ENCODE measurements around the gene GOLT1A. TPM values are rescaled to one million over a fixed set of nuclear protein-coding genes. Genes with fewer than 3 reads are reported as not detected.

The GOLT1A gene
- total and polyA plus RNA-seq, 2 donors (not counting 1 experiment from before 2014, with no cell fraction given): 0.50 TPM; not detected in 1

DNA sequence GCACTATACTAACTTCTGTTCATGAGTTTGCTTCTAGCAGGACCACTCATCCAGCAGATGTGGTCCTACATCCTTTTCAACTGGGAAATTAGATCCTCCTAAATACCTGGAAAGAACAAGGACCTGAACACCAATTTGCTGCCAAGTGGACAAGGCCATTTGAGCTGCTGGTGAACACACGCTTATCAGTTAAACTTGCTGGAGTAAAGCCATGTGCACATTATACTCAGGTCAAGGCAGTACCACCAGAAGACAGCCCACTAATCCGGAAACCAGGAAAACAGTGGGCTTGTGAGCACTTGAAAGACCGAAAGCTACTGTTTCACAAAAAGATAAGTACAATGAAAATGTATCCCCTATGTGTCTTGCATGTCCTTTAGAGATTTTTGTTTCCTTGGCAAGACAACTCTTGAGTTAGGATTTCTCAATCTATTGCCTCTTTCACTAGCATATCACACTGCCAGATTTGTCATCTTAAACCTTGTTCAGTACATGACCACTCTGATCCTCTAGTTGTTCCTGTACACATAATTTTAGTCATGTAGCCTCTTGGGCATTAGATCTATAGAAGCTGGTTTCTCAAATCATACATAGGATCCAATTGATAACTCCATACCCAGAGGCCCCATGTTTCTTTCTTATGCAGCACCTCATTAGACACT lies 43.2 kb downstream of the GOLT1A start:
- Histone ChIP-seq H3K27me3 (ENCODE audit: control insufficient read depth, insufficient read depth, low read length) (no peaks in the 10 kb centered on the region), H3K4me2 (ENCODE audit: extremely low read depth, insufficient read depth, low read length) (no peak overlapping the region), H3K36me3 (ENCODE audit: control insufficient read depth, insufficient read depth, low read length) (no peaks in the 10 kb centered on the region), H2AFZ (ENCODE audit: low read length) (no peak overlapping the region), H4K20me1 (ENCODE audit: control insufficient read depth, extremely low read depth, insufficient read depth, low read length) (no peaks in the 10 kb centered on the region), H3K4me1 (ENCODE audit: control insufficient read depth, extremely low read depth, insufficient read depth, low read length) (peaks cover 3% of the 10 kb centered on the region), H3K27ac (ENCODE audit: insufficient read depth, low read length) (no peak overlapping the region), H3K4me3 (replicated peaks in 1 of 4; ENCODE audit: control extremely low read depth in 1 of 4, insufficient read depth in 1 of 4, low read depth in 3 of 4, low read length in 4 of 4) (no peak overlapping the region), H3K9me3 (ENCODE audit: control insufficient read depth, insufficient read depth, low read depth, low read length) (no peaks in the 10 kb centered on the region), H3K9ac (ENCODE audit: insufficient read depth, low read length) (no peak overlapping the region), H3K79me2 (ENCODE audit: control insufficient read depth, insufficient read depth, low read length) (no peaks in the 10 kb centered on the region)
- TF ChIP-seq EZH2 (IDR thresholded peaks at IDR 0.05; ENCODE audit: low read length, missing control alignments): no peak
- TF ChIP-seq, protein P1, sequence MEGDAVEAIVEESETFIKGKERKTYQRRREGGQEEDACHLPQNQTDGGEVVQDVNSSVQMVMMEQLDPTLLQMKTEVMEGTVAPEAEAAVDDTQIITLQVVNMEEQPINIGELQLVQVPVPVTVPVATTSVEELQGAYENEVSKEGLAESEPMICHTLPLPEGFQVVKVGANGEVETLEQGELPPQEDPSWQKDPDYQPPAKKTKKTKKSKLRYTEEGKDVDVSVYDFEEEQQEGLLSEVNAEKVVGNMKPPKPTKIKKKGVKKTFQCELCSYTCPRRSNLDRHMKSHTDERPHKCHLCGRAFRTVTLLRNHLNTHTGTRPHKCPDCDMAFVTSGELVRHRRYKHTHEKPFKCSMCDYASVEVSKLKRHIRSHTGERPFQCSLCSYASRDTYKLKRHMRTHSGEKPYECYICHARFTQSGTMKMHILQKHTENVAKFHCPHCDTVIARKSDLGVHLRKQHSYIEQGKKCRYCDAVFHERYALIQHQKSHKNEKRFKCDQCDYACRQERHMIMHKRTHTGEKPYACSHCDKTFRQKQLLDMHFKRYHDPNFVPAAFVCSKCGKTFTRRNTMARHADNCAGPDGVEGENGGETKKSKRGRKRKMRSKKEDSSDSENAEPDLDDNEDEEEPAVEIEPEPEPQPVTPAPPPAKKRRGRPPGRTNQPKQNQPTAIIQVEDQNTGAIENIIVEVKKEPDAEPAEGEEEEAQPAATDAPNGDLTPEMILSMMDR (conservative IDR thresholded peaks at IDR 0.05 in 1 of 2, IDR thresholded peaks at IDR 0.05 in 1 of 2; ENCODE audit: low read depth in 1 of 2, low read length in 2 of 2): no peak
- no peak for DNase-seq (ENCODE audit: low read depth in 2 of 2)

DNA sequence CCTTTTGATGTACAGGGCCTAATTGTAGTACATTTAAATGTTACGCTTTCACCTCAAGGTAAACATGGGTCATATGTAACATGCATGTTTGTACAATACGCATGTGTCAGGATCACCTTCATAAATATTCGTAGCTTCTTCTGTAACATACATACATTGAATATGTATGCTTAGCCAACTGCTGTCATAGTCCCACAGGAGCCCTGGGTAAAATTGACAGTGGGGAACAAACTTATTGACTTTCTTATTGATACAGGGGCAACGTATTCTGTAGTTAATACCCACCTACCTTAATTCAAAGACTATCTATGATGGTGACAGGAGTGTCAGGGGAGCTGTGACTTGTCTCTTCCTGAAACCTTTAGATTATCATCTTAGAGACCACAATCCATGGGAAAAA lies 43.9 kb downstream of the GOLT1A start:
- Histone ChIP-seq H3K4me2 (ENCODE audit: extremely low read depth, insufficient read depth, low read length) (no peak overlapping the region), H3K79me2 (ENCODE audit: control insufficient read depth, insufficient read depth, low read length) (no peaks in the 10 kb centered on the region), H3K9ac (ENCODE audit: insufficient read depth, low read length) (no peak overlapping the region), H3K36me3 (ENCODE audit: control insufficient read depth, insufficient read depth, low read length) (no peaks in the 10 kb centered on the region), H2AFZ (ENCODE audit: low read length) (no peak overlapping the region), H3K4me1 (ENCODE audit: control insufficient read depth, extremely low read depth, insufficient read depth, low read length) (peaks cover 3% of the 10 kb centered on the region), H3K4me3 (replicated peaks in 1 of 4; ENCODE audit: control extremely low read depth in 1 of 4, insufficient read depth in 1 of 4, low read depth in 3 of 4, low read length in 4 of 4) (no peak overlapping the region), H3K27me3 (ENCODE audit: control insufficient read depth, insufficient read depth, low read length) (no peaks in the 10 kb centered on the region), H3K27ac (ENCODE audit: insufficient read depth, low read length) (no peak overlapping the region), H3K9me3 (ENCODE audit: control insufficient read depth, insufficient read depth, low read depth, low read length) (no peaks in the 10 kb centered on the region), H4K20me1 (ENCODE audit: control insufficient read depth, extremely low read depth, insufficient read depth, low read length) (no peaks in the 10 kb centered on the region)
- TF ChIP-seq, protein P1 (conservative IDR thresholded peaks at IDR 0.05 in 1 of 2, IDR thresholded peaks at IDR 0.05 in 1 of 2; ENCODE audit: low read depth in 1 of 2, low read length in 2 of 2): no peak
- no peak for TF ChIP-seq EZH2 (IDR thresholded peaks at IDR 0.05; ENCODE audit: low read length, missing control alignments)
- no peak for DNase-seq (ENCODE audit: low read depth in 2 of 2)

DNA sequence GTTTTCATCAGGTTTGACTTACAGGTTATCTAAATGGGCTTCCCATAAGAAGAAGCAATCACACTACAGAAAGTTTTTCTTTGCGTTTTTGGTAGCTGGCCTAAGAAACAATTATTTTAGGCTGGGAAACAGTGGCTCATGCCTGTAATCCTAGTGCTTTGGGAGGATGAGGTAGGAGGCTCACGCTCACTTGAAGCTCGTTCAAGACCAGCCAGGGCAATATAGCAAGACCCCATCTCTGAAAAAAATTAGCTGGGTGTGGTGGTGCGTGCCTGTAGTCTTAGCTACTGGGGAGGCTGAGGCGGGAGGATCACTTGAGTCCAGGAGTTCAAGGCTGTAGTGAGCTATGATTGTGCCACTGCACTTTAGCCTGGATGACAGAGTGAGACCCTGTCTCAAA lies 46.1 kb downstream of the GOLT1A start:
- Histone ChIP-seq H3K36me3 (ENCODE audit: control insufficient read depth, insufficient read depth, low read length) (no peaks in the 10 kb centered on the region), H3K9ac (ENCODE audit: insufficient read depth, low read length) (no peak overlapping the region), H3K27me3 (ENCODE audit: control insufficient read depth, insufficient read depth, low read length) (no peaks in the 10 kb centered on the region), H3K4me3 (replicated peaks in 1 of 4; ENCODE audit: control extremely low read depth in 1 of 4, insufficient read depth in 1 of 4, low read depth in 3 of 4, low read length in 4 of 4) (no peak overlapping the region), H3K4me2 (ENCODE audit: extremely low read depth, insufficient read depth, low read length) (no peak overlapping the region), H3K27ac (ENCODE audit: insufficient read depth, low read length) (no peak overlapping the region), H4K20me1 (ENCODE audit: control insufficient read depth, extremely low read depth, insufficient read depth, low read length) (no peaks in the 10 kb centered on the region), H3K4me1 (ENCODE audit: control insufficient read depth, extremely low read depth, insufficient read depth, low read length) (peaks cover 3% of the 10 kb centered on the region), H2AFZ (ENCODE audit: low read length) (no peak overlapping the region), H3K79me2 (ENCODE audit: control insufficient read depth, insufficient read depth, low read length) (no peaks in the 10 kb centered on the region), H3K9me3 (ENCODE audit: control insufficient read depth, insufficient read depth, low read depth, low read length) (no peaks in the 10 kb centered on the region)
- no peak for TF ChIP-seq EZH2 (IDR thresholded peaks at IDR 0.05; ENCODE audit: low read length, missing control alignments)
- TF ChIP-seq, protein P1 (conservative IDR thresholded peaks at IDR 0.05 in 1 of 2, IDR thresholded peaks at IDR 0.05 in 1 of 2; ENCODE audit: low read depth in 1 of 2, low read length in 2 of 2): no peak
- DNase-seq (ENCODE audit: low read depth in 2 of 2): no peak
